Ovary (tissue), 3 donors: ENCODE measurements around the gene PODXL.

Experiments used
- CTCF ChIP-seq, 3 donors: fragments of 450-650 bp in 2 of 3; fragments of 200-600 bp in 1 of 3; IDR thresholded peaks; one replicate each; pipeline versions ENCODE4 v1.5.1 to v1.8.0; 2016 to 2022; ENCODE audit warnings: antibody characterized with exemption in 3 of 3, mild to moderate bottlenecking in 1 of 3
- EP300 ChIP-seq: sonication (generic); formaldehyde crosslinking; IDR thresholded peaks from one replicate; pipeline ENCODE4 v1.6.1; 2017; ENCODE audit warnings: antibody characterized with exemption
- POLR2A ChIP-seq: fragments of 450-650 bp; IDR thresholded peaks from one replicate; pipeline ENCODE4 v1.6.1; 2017; ENCODE audit warnings: antibody characterized with exemption, mild to moderate bottlenecking, moderate library complexity
- donor health status: DM: no; HTN: no; CAD: no.

DNA sequence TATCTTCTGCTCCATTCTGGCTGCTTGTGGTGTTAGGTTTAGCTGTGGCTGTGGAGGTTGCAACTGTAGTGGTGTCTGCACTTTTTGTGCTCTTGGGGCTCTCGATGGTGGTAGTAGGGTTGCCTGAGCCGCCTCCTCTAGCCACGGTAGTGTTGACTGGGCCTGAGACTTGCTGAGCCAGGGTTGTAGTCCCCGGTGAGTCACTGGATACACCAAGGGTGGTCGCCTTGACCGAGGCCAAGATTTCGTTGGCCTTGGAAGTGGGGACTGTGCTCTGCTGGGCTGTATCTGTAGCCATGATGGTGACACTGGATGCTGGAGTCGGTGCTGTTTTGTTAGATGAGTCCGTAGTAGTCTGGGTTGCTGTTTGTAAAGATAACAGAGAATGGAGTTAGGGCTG is 45.4 kb downstream of the PODXL start:
- TF ChIP-seq CTCF (IDR thresholded peaks at IDR 0.05) = no peak
- no peak for TF ChIP-seq EP300
- no peak for TF ChIP-seq POLR2A
